GM12891 (cell line): ENCODE data around the gene RNASEL.

Source experiments
- DNase-seq: peaks from one replicate; pipeline ENCODE4 v3.0.0; 2011; ENCODE audit warnings: low spot score; ENCODE audit not compliant: insufficient read length
- FAIRE-seq: peaks from 2 replicates; lab custom pipeline; 2011; peaks lifted over from hg19 to GRCh38; lab: Jason Lieb, UNC
- PAX5 ChIP-seq: IDR thresholded peaks from 2 replicates; pipeline ENCODE4 v1.6.1; 2011; ENCODE audit warnings: low read length, moderate library complexity, mild to moderate bottlenecking; ENCODE audit not compliant: insufficient read depth, severe bottlenecking
- POLR2A ChIP-seq: IDR thresholded peaks from 2 replicates; pipeline ENCODE4 v1.6.1; 2011; ENCODE audit warnings: low read depth, low read length, control low read depth
- POLR2AphosphoS5 ChIP-seq: IDR thresholded peaks from 2 replicates; pipeline ENCODE4 v1.6.1; 2011; ENCODE audit warnings: low read depth, low read length, control low read depth
- POU2F2 ChIP-seq: IDR thresholded peaks from 2 replicates; pipeline ENCODE4 v1.6.1; 2011; ENCODE audit warnings: low read depth, mild to moderate bottlenecking, control low read depth, low read length, moderate library complexity
- SPI1 ChIP-seq: IDR thresholded peaks from 2 replicates; pipeline ENCODE4 v1.6.1; 2011; ENCODE audit warnings: low read depth, low read length, control low read depth
- TAF1 ChIP-seq: IDR thresholded peaks from 2 replicates; pipeline ENCODE4 v1.6.1; 2011; ENCODE audit warnings: low read depth, low read length, control low read depth

Gene RNASEL

GRCh38 chr1:182630586-182630985, 41.5 kb upstream of the RNASEL start:
- TF ChIP-seq SPI1 = no peak
- TF ChIP-seq PAX5 = no peak
- TF ChIP-seq TAF1 = no peak
- TF ChIP-seq POU2F2 = no peak
- TF ChIP-seq POLR2AphosphoS5 = no peak
- TF ChIP-seq POLR2A = no peak
- FAIRE-seq (no peak), DNase-seq (no peak)

- DNase-seq (no peak), FAIRE-seq (peak; percentile 78)
- TF ChIP-seq POU2F2 = no peak
- no peak for TF ChIP-seq SPI1
- no peak for TF ChIP-seq TAF1
Observed at GRCh38 chr1:182629499-182630096, 40.5 kb upstream of the RNASEL start.

GRCh38 chr1:182629080-182629479, 40.0 kb upstream of the RNASEL start:
- no peak for DNase-seq
- TF ChIP-seq TAF1 (no peak), POU2F2 (no peak), POLR2AphosphoS5 (no peak), POLR2A (no peak), PAX5 (no peak), SPI1 (no peak)
- FAIRE-seq = no peak

- no peak for FAIRE-seq
- TF ChIP-seq TAF1 = no peak
- TF ChIP-seq POLR2AphosphoS5 = no peak
- TF ChIP-seq PAX5 = no peak
- TF ChIP-seq POU2F2 = no peak
- TF ChIP-seq SPI1 = no peak
- TF ChIP-seq POLR2A = no peak
- DNase-seq = no peak
Observed at GRCh38 chr1:182628657-182629056, 39.6 kb upstream of the RNASEL start.

- FAIRE-seq = no peak
- TF ChIP-seq POU2F2 = no peak
Observed at GRCh38 chr1:182627622-182628021, 38.6 kb upstream of the RNASEL start.

GRCh38 chr1:182626527-182626926, 37.5 kb upstream of the RNASEL start:
- FAIRE-seq (no peak), DNase-seq (no peak)
- TF ChIP-seq POU2F2 (no peak), TAF1 (no peak), POLR2A (no peak), POLR2AphosphoS5 (no peak), SPI1 (no peak), PAX5 (no peak)

More at GRCh38 chr1:182627622-182628021, 38.6 kb upstream of the RNASEL start:
- DNase-seq = no peak

- FAIRE-seq = no peak
Observed at GRCh38 chr1:182625719-182626504, 36.9 kb upstream of the RNASEL start.

GRCh38 chr1:182625024-182625423, 36.0 kb upstream of the RNASEL start:
- TF ChIP-seq POLR2AphosphoS5 = no peak
- FAIRE-seq (no peak), DNase-seq (no peak)

More at GRCh38 chr1:182625719-182626504, 36.9 kb upstream of the RNASEL start:
- no peak for TF ChIP-seq POU2F2
- TF ChIP-seq POLR2AphosphoS5 = no peak
- no peak for TF ChIP-seq TAF1
- no peak for TF ChIP-seq SPI1
- TF ChIP-seq PAX5 = no peak
- no peak for TF ChIP-seq POLR2A
- DNase-seq = no peak

- no peak for FAIRE-seq
- TF ChIP-seq POLR2A = no peak
- no peak for TF ChIP-seq TAF1
- peak; percentile 20; the same call in 1 of the 2 replicates for TF ChIP-seq SPI1
Observed at GRCh38 chr1:182624577-182624976, 35.5 kb upstream of the RNASEL start.

GRCh38 chr1:182622901-182623528, 34.0 kb upstream of the RNASEL start:
- peak; percentile 46; the same call in 1 of the 2 replicates for TF ChIP-seq POU2F2
- TF ChIP-seq SPI1 = peak; percentile 32; the same call in 1 of the 2 replicates
- TF ChIP-seq POLR2AphosphoS5 = no peak; the same call in 1 of the 2 replicates
- peak; percentile 92 for TF ChIP-seq PAX5
- DNase-seq = no peak
- FAIRE-seq = peak; percentile 93

More at GRCh38 chr1:182624577-182624976, 35.5 kb upstream of the RNASEL start:
- DNase-seq = no peak
